Esophagus muscularis mucosa (tissue), 4 donors: ENCODE data around the gene ZNF850.

ENCODE experiments used
- CTCF ChIP-seq, 3 experiments: fragments of 200-600 bp in 2 of 3; fragments of 450-650 bp in 1 of 3; sonication (generic) in 2 of 3; IDR thresholded peaks; one replicate each; pipeline ENCODE4 v1.5.1; 2017 to 2019; ENCODE audit warnings: antibody characterized with exemption in 3 of 3, mild to moderate bottlenecking in 2 of 3, moderate library complexity in 1 of 3
- EP300 ChIP-seq: sonication (generic); formaldehyde crosslinking; IDR thresholded peaks from one replicate; pipeline ENCODE4 v1.6.1; 2017; ENCODE audit warnings: antibody characterized with exemption
- POLR2A ChIP-seq: fragments of 450-650 bp; IDR thresholded peaks from one replicate; pipeline ENCODE4 v1.6.1; 2017; ENCODE audit warnings: antibody characterized with exemption, moderate library complexity, mild to moderate bottlenecking, low read depth
- POLR2AphosphoS5 ChIP-seq, 2 donors: sonication (generic); formaldehyde crosslinking; IDR thresholded peaks; one replicate each; pipeline ENCODE4 v1.6.1; 2017; ENCODE audit warnings: antibody characterized with exemption in 2 of 2

- TF ChIP-seq CTCF (IDR thresholded peaks at IDR 0.05) (no peak), POLR2A (no peak), EP300 (no peak), POLR2AphosphoS5 (IDR thresholded peaks at IDR 0.05) (no peak)
These were observed 25.1 kb upstream of the ZNF850 start for GRCh38 chr19:36797786-36798108.
